HG02759 (cell line): ENCODE measurements around the gene PCDHA1.
"Not testable (repeated sequence)": the region's sequence is repeated elsewhere in the genome, so short reads cannot be mapped to it uniquely, and the experiment has no call there.

ENCODE experiments used
- ATAC-seq: cut with Tn5 transposase; IDR thresholded peaks from one replicate; pipeline ENCODE4 v1.9.1; 2021; ENCODE audit warnings: mild to moderate bottlenecking, moderate library complexity; ENCODE audit not compliant: unreplicated experiment

PCDHA1 gene

DNA sequence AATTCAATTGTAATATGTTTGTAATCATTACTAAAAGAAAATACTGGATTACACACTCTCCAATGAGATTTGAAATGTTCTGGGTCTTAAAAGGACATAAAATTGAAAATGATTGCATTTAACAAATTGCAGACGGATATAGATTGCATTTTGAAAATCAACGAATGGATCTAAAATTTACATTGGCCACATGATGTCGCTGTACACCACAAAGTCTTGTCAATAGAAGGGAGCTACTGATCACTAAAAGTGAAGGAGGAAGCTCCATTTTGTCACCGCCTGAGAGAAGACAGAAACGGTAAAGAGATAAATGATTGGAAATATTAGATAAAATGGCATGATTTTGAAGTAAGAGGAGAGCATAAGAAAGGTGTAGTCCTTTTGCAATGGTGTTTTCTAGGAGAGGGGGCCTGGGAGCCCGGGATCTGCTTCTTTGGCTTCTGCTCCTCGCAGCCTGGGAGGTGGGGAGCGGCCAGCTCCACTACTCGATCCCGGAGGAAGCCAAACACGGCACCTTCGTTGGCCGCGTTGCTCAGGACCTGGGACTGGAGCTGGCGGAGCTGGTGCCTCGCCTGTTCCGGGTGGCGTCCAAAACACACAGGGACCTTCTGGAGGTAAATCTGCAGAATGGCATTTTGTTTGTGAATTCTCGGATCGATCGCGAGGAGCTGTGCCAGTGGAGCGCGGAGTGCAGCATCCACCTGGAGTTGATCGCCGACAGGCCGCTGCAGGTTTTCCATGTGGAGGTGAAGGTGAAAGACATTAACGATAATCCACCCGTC, at the start of gene PCDHA1:
TSS of gene PCDHA1 (plus strand) at position 236 of the 782 bp plus-strand sequence.
- no peak for ATAC-seq

- ATAC-seq = no peak
Observed at GRCh38 chr5:140737486-140737885, 48.5 kb upstream of the PCDHA1 start.

- no peak for ATAC-seq
Observed at GRCh38 chr5:140741967-140742366, 44.0 kb upstream of the PCDHA1 start.

DNA sequence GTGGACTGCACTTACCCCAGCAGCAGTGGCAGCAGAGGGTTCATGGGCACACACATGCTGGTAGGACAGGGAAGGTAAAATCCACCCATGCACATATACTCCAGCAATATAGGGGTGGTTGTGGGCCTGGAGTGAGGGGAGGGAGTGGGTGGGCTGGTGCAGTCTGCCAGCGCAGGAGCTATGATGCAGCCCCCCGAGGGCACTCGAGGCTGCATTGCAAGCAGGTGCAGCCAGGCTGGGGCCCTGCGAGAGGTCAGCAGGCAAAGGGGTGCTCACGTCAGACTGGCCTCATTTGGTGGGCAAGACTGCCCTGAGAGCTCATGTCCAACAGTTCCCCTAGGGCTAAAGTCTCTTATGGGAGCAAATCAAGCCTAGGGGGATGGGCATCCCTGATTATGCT, 32.4 kb upstream of the PCDHA1 start:
- no peak for ATAC-seq

- ATAC-seq = no peak
Observed at GRCh38 chr5:140764177-140764973, 21.6 kb upstream of the PCDHA1 start.

DNA sequence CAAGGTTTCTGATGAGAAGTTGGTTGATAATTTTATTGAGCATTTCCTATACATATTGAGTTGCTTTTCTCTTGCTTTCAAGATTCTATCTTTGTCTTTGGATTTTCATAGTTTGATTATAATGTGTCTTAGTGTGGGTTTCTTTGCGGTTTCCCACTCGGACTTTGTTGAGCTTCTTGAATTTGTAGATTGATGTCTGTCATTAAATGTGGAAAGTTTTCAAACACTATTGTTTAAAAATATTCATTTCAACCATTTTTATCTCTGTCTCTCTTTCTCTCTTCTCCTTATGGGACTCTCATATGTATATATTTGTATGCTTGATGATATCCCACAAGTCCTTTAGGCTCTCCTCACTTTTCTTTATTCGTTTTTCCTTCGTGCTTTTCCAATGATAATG, 18.5 kb upstream of the PCDHA1 start:
- no peak for ATAC-seq

- ATAC-seq = no peak
Observed at GRCh38 chr5:140780512-140780911, 5.4 kb upstream of the PCDHA1 start.

DNA sequence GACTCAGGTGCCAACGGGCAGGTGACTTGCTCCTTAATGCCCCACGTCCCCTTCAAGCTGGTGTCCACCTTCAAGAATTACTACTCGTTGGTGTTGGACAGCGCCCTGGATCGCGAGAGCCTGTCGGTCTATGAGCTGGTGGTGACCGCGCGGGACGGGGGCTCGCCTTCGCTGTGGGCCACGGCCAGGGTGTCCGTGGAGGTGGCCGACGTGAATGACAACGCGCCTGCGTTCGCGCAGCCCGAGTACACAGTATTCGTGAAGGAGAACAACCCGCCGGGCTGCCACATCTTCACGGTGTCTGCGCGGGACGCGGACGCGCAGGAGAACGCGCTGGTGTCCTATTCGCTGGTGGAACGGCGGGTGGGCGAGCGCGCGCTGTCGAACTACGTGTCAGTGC, 1.5 kb downstream of the PCDHA1 start:
- not testable (repeated sequence) for ATAC-seq

GRCh38 chr5:140787849-140788504, 2.0 kb downstream of the PCDHA1 start:
- ATAC-seq = not testable (repeated sequence)

DNA sequence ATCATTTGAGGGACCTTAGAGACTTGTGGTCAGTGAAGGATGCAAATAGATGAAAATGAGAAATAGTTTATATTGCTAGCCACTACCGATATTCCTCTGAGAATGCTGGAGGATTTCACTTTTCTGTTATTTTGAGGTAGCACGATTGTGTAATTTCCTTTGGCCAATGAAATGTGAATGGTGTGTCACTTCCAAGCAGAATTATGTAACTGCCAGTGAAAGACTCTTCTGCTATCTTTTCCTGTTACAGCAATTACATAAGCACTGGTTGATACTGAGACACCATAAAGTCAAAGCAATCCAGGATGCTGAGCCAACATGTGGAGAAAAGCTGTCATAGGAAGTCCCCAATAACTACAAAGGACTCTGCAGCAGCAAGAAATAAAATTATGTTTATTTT, 5.1 kb downstream of the PCDHA1 start:
- ATAC-seq = no peak

DNA sequence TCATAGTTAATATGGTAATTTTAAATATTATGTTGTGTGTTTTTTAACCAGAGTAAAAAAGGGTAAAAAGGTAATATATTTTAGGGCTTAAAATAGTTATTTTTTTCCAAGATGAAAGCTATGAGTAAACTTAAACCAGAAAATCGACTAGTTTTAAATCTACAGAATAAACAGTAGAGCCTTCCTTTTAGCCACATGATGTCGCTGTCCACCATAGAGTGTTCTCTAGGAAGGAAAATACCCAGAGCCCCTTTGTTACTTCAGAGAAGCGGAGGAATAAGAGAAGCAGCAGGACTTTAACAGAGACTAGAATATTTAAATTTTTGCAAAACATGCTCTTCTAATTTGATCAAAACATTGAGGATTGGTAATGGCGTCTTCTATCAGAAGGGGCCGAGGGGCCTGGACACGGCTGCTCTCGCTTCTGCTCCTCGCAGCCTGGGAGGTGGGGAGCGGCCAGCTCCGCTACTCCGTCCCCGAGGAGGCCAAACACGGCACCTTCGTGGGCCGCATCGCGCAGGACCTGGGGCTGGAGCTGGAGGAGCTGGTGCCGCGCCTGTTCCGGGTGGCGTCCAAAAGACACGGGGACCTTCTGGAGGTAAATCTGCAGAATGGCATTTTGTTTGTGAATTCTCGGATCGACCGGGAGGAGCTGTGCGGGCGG, 8.8 kb downstream of the PCDHA1 start, which contains the start of gene PCDHA2:
TSS of gene PCDHA2 (plus strand) at position 258 of the 664 bp plus-strand sequence.
- no peak for ATAC-seq

- no peak for ATAC-seq
Observed at GRCh38 chr5:140795259-140795641, 9.3 kb downstream of the PCDHA1 start.

GRCh38 chr5:140796072-140796717, 10.3 kb downstream of the PCDHA1 start:
- ATAC-seq = not testable (repeated sequence)

DNA sequence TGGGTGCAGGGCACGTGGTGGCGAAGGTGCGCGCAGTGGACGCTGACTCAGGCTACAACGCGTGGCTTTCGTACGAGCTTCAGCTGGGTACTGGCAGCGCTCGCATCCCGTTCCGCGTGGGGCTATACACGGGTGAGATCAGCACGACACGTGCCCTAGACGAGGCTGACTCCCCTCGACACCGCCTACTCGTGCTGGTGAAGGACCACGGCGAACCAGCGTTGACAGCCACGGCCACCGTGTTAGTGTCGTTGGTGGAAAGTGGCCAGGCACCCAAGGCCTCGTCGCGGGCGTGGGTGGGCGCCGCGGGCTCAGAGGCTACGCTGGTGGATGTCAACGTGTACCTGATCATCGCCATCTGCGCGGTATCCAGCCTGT, 10.8 kb downstream of the PCDHA1 start:
- no peak for ATAC-seq

DNA sequence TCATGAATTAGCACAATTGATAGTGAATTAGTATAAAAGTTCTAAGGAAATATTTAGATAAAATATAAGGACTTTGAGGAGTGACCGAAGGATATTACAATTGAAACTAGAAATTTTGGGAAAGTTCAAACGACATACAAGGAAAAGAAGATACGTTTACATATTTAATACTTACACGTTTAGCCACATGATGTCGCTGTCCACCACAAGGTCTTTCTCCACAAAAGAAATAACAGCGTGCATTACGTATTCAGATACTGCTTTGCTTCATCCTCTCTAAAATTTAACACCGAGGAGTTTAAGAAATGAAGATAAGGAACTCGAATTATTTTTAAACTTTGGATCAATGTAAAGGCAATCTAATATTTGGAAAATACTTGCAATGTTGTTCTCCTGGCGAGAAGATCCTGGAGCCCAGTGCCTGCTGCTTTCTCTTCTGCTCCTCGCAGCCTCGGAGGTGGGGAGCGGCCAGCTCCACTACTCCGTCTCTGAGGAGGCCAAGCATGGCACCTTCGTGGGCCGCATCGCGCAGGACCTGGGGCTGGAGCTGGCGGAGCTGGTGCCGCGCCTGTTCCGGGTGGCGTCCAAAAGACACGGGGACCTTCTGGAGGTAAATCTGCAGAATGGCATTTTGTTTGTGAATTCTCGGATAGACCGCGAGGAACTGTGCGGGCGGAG, 15.0 kb downstream of the PCDHA1 start, which contains the start of gene PCDHA3:
TSS of gene PCDHA3 (plus strand) at position 242 of the 678 bp plus-strand sequence.
- ATAC-seq = no peak

DNA sequence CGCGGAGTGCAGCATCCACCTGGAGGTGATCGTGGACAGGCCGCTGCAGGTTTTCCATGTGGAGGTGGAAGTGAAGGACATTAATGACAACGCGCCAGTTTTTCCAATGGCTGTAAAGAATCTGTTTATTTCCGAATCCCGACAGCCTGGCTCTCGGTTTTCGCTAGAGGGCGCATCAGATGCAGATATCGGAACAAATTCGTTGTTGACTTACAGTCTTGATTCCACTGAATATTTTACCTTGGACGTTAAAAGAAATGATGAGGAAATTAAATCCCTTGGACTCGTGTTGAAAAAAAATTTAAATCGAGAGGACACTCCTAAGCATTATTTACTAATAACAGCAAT, 15.5 kb downstream of the PCDHA1 start:
- ATAC-seq = no peak

DNA sequence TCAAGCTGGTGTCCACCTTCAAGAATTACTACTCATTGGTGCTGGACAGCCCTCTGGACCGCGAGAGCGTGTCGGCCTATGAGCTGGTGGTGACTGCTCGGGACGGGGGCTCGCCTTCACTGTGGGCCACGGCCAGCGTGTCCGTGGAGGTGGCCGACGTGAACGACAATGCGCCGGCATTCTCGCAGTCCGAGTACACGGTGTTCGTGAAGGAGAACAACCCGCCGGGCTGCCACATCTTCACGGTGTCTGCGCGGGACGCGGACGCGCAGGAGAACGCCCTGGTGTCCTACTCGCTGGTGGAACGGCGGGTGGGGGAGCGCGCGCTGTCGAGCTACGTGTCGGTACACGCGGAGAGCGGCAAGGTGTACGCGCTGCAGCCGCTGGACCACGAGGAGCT, 16.4 kb downstream of the PCDHA1 start:
- not testable (repeated sequence) for ATAC-seq

DNA sequence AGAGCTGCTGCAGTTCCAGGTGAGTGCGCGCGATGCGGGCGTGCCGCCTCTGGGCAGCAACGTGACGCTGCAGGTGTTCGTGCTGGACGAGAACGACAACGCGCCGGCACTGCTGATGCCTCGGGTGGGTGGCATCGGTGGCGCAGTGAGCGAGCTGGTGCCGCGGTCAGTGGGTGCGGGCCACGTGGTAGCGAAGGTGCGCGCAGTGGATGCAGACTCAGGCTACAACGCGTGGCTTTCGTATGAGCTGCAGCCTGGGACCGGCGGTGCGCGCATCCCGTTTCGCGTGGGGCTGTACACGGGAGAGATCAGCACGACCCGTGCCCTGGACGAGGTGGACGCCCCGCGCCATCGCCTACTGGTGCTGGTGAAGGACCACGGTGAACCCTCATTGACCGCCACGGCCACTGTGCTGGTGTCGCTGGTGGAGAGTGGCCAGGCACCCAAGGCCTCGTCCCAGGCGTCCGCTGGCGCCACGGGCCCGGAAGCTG, 16.9 kb downstream of the PCDHA1 start:
- no peak for ATAC-seq

GRCh38 chr5:140806834-140807775, 21.2 kb downstream of the PCDHA1 start, which contains the start of gene PCDHA4:
Gene PCDHA4 (plus strand): TSS chr5:140807068.
- ATAC-seq = no peak
